GM12878 (cell line): ENCODE measurements around the gene SEPTIN5. TPM values are rescaled to one million over a fixed set of nuclear protein-coding genes. Genes with fewer than 3 reads are reported as not detected.

Experiments used
- ATAC-seq: fragments of 200-7000 bp; cut with Tn5 transposase; 3 replicates; pipeline ENCODE4 v1.9.1; 2020; ENCODE audit warnings: mild to moderate bottlenecking, moderate library complexity
- BruUV-seq: library from RNA; stranded (reverse); fragments of 400-500 nt; replicated peaks from 2 replicates; lab custom pipeline; 2021; lab: Mats Ljungman, UMichigan
- CTCF ChIA-PET: fragments of 300-600 bp; sonication (Branson Sonifier 250); formaldehyde crosslinking; extraction: SDS; loops from one replicate; lab custom pipeline; 2021; ENCODE audit warnings: inconsistent platforms; lab: Yijun Ruan, JAX
- POLR2A ChIA-PET: fragments of 350-600 bp; formaldehyde crosslinking; extraction: SDS; loops from one replicate; lab custom pipeline; 2021; ENCODE audit warnings: inconsistent platforms; lab: Charles Lee
- RAD21 ChIA-PET: fragments of 300-600 bp; sonication (Branson Sonifier 250); formaldehyde crosslinking; loops from one replicate; lab custom pipeline; 2023; ENCODE audit warnings: antibody characterized with exemption; ENCODE audit not compliant: unreplicated experiment; lab: Charles Lee
- SMC1A ChIA-PET: fragments of 300-600 bp; sonication (Branson Sonifier 250); formaldehyde crosslinking; loops from one replicate; lab custom pipeline; 2023; ENCODE audit not compliant: unreplicated experiment, uncharacterized antibody; lab: Charles Lee
- DNase-seq: peaks from one replicate; pipeline ENCODE4 v3.0.0-alpha.2; 2011; ENCODE audit warnings: low read depth, low spot score
- FAIRE-seq: peaks from 3 replicates; lab custom pipeline; 2011; peaks lifted over from hg19 to GRCh38; lab: Jason Lieb, UNC
- H2AFZ ChIP-seq: 2 replicates; pipeline ENCODE4 v1.6.0; 2011; ENCODE audit warnings: low read depth, low read length, control low read depth; ENCODE audit not compliant: control insufficient read depth
- H3K27ac ChIP-seq: 2 replicates; pipeline ENCODE4 v1.5.1; 2011; ENCODE audit warnings: control low read depth; ENCODE audit not compliant: control insufficient read depth, insufficient read depth
- H3K27me3 ChIP-seq, 2 experiments: replicated peaks in 1 of 2; 2 replicates each; pipeline versions ENCODE4 v1.6.0 to v1.6.1; 2011; ENCODE audit warnings: low read length in 1 of 2; ENCODE audit not compliant: control insufficient read depth in 2 of 2, insufficient read depth in 2 of 2
- H3K36me3 ChIP-seq, 2 experiments: 2 replicates each; pipeline ENCODE4 v1.5.1; 2011; ENCODE audit warnings: low read length in 1 of 2; ENCODE audit not compliant: control insufficient read depth in 2 of 2, insufficient read depth in 2 of 2
- H3K4me1 ChIP-seq: 2 replicates; pipeline ENCODE4 v1.6.1; 2011; ENCODE audit warnings: mild to moderate bottlenecking, low read length, moderate library complexity, mixed read lengths; ENCODE audit not compliant: control insufficient read depth, insufficient read depth
- H3K4me2 ChIP-seq: 2 replicates; pipeline ENCODE4 v1.6.0; 2011; ENCODE audit warnings: control low read depth; ENCODE audit not compliant: control insufficient read depth, insufficient read depth
- H3K4me3 ChIP-seq: fragments of 200-600 bp; sonication (generic); 2 replicates; pipeline ENCODE4 v1.5.1; 2016
- H3K79me2 ChIP-seq: 2 replicates; pipeline ENCODE4 v1.6.0; 2011; ENCODE audit warnings: low read length; ENCODE audit not compliant: control insufficient read depth, insufficient read depth
- H3K9ac ChIP-seq: 2 replicates; pipeline ENCODE4 v1.8.0; 2011; ENCODE audit warnings: low read length, control low read depth, mixed read lengths; ENCODE audit not compliant: control insufficient read depth, insufficient read depth
- H3K9me3 ChIP-seq: replicated peaks from 3 replicates; pipeline ENCODE4 v1.5.1; 2011; ENCODE audit warnings: mild to moderate bottlenecking, low read length; ENCODE audit not compliant: control insufficient read depth, insufficient read depth
- H4K20me1 ChIP-seq: 2 replicates; pipeline ENCODE4 v1.6.0; 2011; ENCODE audit not compliant: control insufficient read depth, insufficient read depth
- BCL11A ChIP-seq: IDR thresholded peaks from 2 replicates; pipeline ENCODE4 v1.6.1; 2011; ENCODE audit warnings: low read depth, low read length
- E2F8 ChIP-seq: fragments of 450-650 bp; IDR thresholded peaks from 2 replicates; pipeline ENCODE4 v1.6.1; 2018; ENCODE audit warnings: mild to moderate bottlenecking, low read depth, moderate library complexity; ENCODE audit not compliant: partially characterized antibody
- IRF3 ChIP-seq: fragments of 450-650 bp; IDR thresholded peaks from 2 replicates; pipeline ENCODE4 v1.6.1; 2014; ENCODE audit warnings: mild to moderate bottlenecking
- RBBP5 ChIP-seq: fragments of 200-600 bp; sonication (generic); conservative IDR thresholded peaks from 2 replicates; pipeline ENCODE4 v1.6.1; 2016
- TCF3 ChIP-seq: IDR thresholded peaks from 2 replicates; pipeline ENCODE4 v1.6.1; 2012; ENCODE audit warnings: low read depth, mild to moderate bottlenecking, low read length, borderline replicate concordance; ENCODE audit not compliant: insufficient read depth
- WGBS: methylation state at CpG from one replicate; pipeline ENCODE4 v1.1.6; 2016; ENCODE audit warnings: low lambda C conversion rate; ENCODE audit not compliant: insufficient replicate concordance, insufficient coverage; ENCODE audit errors: missing lambda C conversion rate; 5-methylcytosine and 5-hydroxymethylcytosine counted together
- in situ Hi-C: fragments of 300-500 bp; cut with MboI; formaldehyde crosslinking; loops from 9 replicates; pipeline ENCODE4 v1.14.3; 2018; ENCODE audit warnings: mixed read lengths
- intact Hi-C: fragments of 100-400 bp; cut with micrococcal nuclease; formaldehyde crosslinking; loops from one replicate; pipeline ENCODE4 v1.14.2; 2022; ENCODE audit not compliant: unreplicated experiment
- polyA plus RNA-seq, 11 experiments: library from polyadenylated mRNA; depleted of rRNA in 4 of 11; unstranded in 6 of 11; stranded (reverse) in 5 of 11; fragments of >200 nt; fragmentation: Nextera tagmentation in 4 of 11; fragmentation: Illumina TruSeq in 1 of 11; extraction: Ambion mirVana in 4 of 11; extraction: Trizol in 1 of 11; gene quantifications; 1 replicate in 1 of 11; 2 replicates in 10 of 11; pipeline versions ENCODE4 v1.2.1 to v1.2.3, GENCODE V29; 2011 to 2016; ENCODE audit warnings: inconsistent platforms in 2 of 11, missing spikeins in 2 of 11, low read depth in 1 of 11
- total RNA-seq, 4 experiments: library from RNA; depleted of rRNA in 3 of 4; stranded (reverse); fragments of >200 nt in 3 of 4; fragmentation: Illumina TruSeq in 1 of 4; extraction: Trizol in 1 of 4; gene quantifications; 2 replicates each; pipeline versions ENCODE4 v1.2.1 to v1.2.3, GENCODE V29; 2013 to 2021

Gene SEPTIN5
- total and polyA plus RNA-seq, 10 of the 15 experiments (the other 5 are each of a cell fraction or from before 2014, with no cell fraction given), result 0.13 to 1.1 (median 0.34) TPM; not detected in 5

- Histone ChIP-seq H4K20me1 (no peaks in the 10 kb centered on the region), H3K27ac (no peak overlapping the region), H3K4me1 (no peaks in the 10 kb centered on the region), H3K9me3 (no peaks in the 10 kb centered on the region), H3K27me3 (no peaks in the 10 kb centered on the region), H3K4me3 (no peak overlapping the region), H2AFZ (no peak overlapping the region), H3K79me2 (no peaks in the 10 kb centered on the region), H3K36me3 (no peaks in the 10 kb centered on the region), H3K4me2 (no peak overlapping the region), H3K9ac (no peak overlapping the region)
- ChIA-PET RAD21 (no interaction called here), CTCF (interaction anchor here (1.8 kb wide), 1 partner anchor 12 kb away, joined by 8 read pairs; no protein-coding TSS in a partner anchor), SMC1A (no interaction called here), POLR2A (no interaction called here)
- no peak for TF ChIP-seq BCL11A
- no peak for TF ChIP-seq RBBP5
- TF ChIP-seq IRF3, result no peak
- TF ChIP-seq TCF3, result no peak
- TF ChIP-seq E2F8, result no peak
- in situ Hi-C loops (no loop called here), intact Hi-C loops (no loop called here)
- 29% methylated on average over 21 of the region's 21 CpGs for WGBS
- FAIRE-seq (no peak), DNase-seq (no peak), ATAC-seq (no peak)
- BruUV-seq, result no TSS peak
Observed at GRCh38 chr22:19742160-19743066, 28.1 kb downstream of the SEPTIN5 start.
